Measurements from ENCODE around the gene BCAP29. TPM values are rescaled to one million over a fixed set of nuclear protein-coding genes. Genes with fewer than 3 reads are reported as not detected.

The BCAP29 gene
- total RNA-seq, 1 donor from 2014 or later: 28.1 TPM

DNA sequence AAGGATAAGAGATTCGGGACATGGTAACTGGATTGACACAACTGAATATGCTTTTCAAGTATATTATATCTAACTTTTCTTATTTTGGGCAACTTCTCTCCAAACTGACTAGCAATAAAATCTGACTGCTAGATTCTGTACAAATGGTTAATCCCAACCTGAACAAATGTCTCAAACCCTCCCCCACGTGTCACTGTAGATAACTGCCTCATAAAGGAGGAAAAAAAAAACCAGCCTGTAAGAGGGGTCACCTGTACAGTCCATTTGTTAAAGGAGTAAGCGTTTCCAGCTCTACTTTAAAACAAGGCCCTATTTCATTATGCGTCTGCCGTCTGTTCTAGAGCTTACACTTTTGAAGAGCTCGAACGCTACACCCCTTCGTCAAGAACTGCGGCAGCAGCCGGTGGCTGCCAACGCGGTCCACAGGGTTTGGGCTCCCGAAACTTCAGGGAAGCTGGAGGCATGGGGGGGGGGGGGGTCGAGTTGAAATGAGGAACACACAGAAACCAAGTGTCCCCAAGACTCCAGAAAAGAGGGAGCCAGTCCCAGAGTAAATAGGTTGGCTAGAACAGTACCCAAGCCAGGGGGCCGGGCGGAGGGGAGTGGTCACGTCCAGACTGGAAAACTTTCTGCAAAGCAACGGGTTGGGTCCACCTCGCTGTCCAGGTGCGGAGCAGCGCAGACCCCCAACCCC lies 16.8 kb upstream of the BCAP29 start:
- TF ChIP-seq CTCF (IDR thresholded peaks at IDR 0.05; ENCODE audit: unreplicated experiment): no peak
- H3K4me3 Mint-ChIP-seq: peak overlapping the region; percentile 74
- peaks cover 40% of the 10 kb centered on the region for H3K4me1 Mint-ChIP-seq
- H3K36me3 Mint-ChIP-seq: peaks cover 6% of the 10 kb centered on the region
- H3K9me3 Mint-ChIP-seq: no peaks in the 10 kb centered on the region
- peak overlapping the region; percentile 92 for H3K27ac Mint-ChIP-seq
- no peak for DNase-seq (ENCODE audit: low spot score in 2 of 2, unreplicated experiment in 2 of 2)
- H3K27me3 Mint-ChIP-seq (ENCODE audit: low read depth): no peaks in the 10 kb centered on the region

- Mint-ChIP-seq H3K9me3 (no peaks in the 10 kb centered on the region), H3K36me3 (peaks cover 6% of the 10 kb centered on the region), H3K4me1 (peaks cover 40% of the 10 kb centered on the region), H3K27ac (peak within 1 kb of the TSS; percentile 92), H3K4me3 (peak within 1 kb of the TSS; percentile 74), H3K27me3 (ENCODE audit: low read depth) (no peaks in the 10 kb centered on the region)
- TF ChIP-seq CTCF (IDR thresholded peaks at IDR 0.05; ENCODE audit: unreplicated experiment): no peak
- peak; percentile 70 to 91 for DNase-seq (ENCODE audit: low spot score in 2 of 2, unreplicated experiment in 2 of 2)
These were observed 16.1 kb upstream of the BCAP29 start, which contains the start of the genes COG5 and DUS4L for GRCh38 chr7:107563775-107564552. TSS of gene COG5 (minus strand) at chr7:107563920. CDS start at chr7:107563896, 24 bp downstream. TSS of gene DUS4L (plus strand) at chr7:107563971. CDS start at chr7:107567071, 3,100 bp downstream.

DNA sequence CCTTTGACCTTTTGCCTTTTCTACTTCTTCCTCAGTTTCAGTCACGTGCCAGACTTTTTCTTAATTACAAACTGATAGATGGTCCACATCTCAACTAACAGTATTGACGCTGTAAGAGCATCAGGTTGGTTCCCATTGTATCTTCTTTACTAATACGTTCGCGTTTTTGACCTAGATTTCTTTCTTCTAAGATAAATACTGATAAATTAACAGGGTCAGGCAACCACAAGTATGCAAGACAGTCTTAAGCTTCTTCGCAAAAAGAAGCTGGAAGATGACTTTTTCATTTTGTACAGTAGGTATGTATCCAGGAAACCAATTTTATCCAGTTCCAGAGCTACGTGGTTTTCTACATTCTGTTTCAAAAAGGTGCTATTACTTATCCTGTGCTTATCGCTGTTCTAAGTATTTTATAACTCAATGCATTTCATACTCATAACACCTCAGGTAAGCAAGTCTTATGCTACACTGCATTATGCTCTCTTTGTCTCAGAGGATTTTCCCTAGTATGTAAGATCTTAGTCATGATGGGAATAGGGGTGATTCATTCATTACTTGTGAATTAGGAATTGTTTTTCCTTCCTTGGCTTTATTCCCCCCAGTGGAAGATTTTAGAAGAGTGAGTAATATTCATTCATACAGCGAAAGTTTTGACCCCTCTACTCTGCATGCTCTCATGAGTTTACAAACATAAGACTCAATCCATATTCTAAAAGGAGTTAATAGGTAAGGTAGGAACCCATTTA lies 15.3 kb upstream of the BCAP29 start:
- H3K27me3 Mint-ChIP-seq (ENCODE audit: low read depth): no peaks in the 10 kb centered on the region
- H3K4me3 Mint-ChIP-seq: peak overlapping the region; percentile 74
- TF ChIP-seq CTCF (IDR thresholded peaks at IDR 0.05; ENCODE audit: unreplicated experiment): no peak
- peaks cover 40% of the 10 kb centered on the region for H3K4me1 Mint-ChIP-seq
- peaks cover 11% of the 10 kb centered on the region for H3K36me3 Mint-ChIP-seq
- peak overlapping the region; percentile 92 for H3K27ac Mint-ChIP-seq
- DNase-seq (ENCODE audit: low spot score in 2 of 2, unreplicated experiment in 2 of 2): no peak
- H3K9me3 Mint-ChIP-seq: no peaks in the 10 kb centered on the region

- no peaks in the 10 kb centered on the region for H3K27me3 Mint-ChIP-seq (ENCODE audit: low read depth)
- H3K4me3 Mint-ChIP-seq: no peak overlapping the region
- H3K27ac Mint-ChIP-seq: no peak overlapping the region
- H3K9me3 Mint-ChIP-seq: no peaks in the 10 kb centered on the region
- no peak for DNase-seq (ENCODE audit: low spot score in 2 of 2, unreplicated experiment in 2 of 2)
- peaks cover 4% of the 10 kb centered on the region for H3K4me1 Mint-ChIP-seq
- no peak for TF ChIP-seq CTCF (IDR thresholded peaks at IDR 0.05; ENCODE audit: unreplicated experiment)
- H3K36me3 Mint-ChIP-seq: peaks cover 21% of the 10 kb centered on the region
These were observed 9.7 kb upstream of the BCAP29 start for GRCh38 chr7:107570298-107570697.

- Mint-ChIP-seq H3K4me3 (no peak overlapping the region), H3K9me3 (no peaks in the 10 kb centered on the region)
These were observed 6.5 kb upstream of the BCAP29 start for GRCh38 chr7:107573537-107573936.

More at GRCh38 chr7:107573537-107573936, 6.5 kb upstream of the BCAP29 start:
- Mint-ChIP-seq H3K27me3 (ENCODE audit: low read depth) (no peaks in the 10 kb centered on the region), H3K27ac (no peak overlapping the region), H3K36me3 (peaks cover 15% of the 10 kb centered on the region), H3K4me1 (no peaks in the 10 kb centered on the region)
- no peak for DNase-seq (ENCODE audit: low spot score in 2 of 2, unreplicated experiment in 2 of 2)
- TF ChIP-seq CTCF (IDR thresholded peaks at IDR 0.05; ENCODE audit: unreplicated experiment): no peak

Data from mesothelial cell of epicardium (in vitro differentiated cells).